Measurements from ENCODE around the gene ACTRT2.

ACTRT2 gene

DNA sequence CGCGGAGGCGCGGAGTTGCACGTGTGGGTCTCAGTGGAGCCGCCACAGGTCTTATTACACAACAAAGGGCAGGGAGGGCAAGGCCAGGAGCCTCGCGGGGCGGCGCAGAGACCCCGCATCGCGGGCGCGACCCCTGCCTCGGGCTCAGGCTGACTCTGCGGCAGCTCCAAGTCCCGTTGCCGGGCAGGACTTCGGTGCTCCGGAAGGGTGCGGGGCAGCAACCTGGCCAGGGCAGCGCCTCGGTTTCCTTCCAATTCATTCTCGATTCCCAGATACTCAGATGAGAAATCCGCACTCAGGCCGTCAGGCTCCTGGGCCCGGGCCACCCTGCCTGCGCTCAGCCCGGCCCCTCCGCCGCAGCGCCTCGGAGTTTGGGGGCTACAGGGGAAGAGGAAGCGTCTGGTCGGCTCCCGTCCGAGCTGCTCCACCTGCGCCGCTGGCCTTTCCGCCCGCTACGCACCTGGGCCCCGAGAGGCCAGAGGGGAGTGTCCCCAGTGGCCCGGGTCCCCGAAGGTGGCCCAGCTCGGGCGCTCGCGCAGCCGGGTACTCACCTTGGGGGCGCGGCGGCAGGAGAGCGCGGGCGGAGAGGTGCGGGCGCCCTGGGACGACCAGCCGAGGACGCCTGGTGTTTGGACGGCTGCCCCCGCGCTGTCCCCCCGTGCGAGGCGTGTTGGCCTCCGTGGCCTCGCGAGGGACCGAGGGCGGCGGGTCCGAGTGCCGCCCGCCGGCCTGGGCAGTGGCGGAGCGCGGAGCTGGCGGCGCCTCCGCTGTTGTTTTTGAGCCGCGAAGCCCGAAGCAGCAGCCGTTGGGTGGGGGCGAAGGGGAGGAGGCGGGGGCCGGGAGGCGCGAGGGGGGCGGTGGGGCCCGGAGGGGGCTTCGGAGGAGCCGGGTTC, 46.6 kb downstream of the ACTRT2 start:
- CTCF ChIA-PET, result interaction anchor here (1.3 to 2.5 kb wide), 2 partner anchors 233 to 355 kb away, joined by 3 to 9 read pairs; no protein-coding TSS in a partner anchor

DNA sequence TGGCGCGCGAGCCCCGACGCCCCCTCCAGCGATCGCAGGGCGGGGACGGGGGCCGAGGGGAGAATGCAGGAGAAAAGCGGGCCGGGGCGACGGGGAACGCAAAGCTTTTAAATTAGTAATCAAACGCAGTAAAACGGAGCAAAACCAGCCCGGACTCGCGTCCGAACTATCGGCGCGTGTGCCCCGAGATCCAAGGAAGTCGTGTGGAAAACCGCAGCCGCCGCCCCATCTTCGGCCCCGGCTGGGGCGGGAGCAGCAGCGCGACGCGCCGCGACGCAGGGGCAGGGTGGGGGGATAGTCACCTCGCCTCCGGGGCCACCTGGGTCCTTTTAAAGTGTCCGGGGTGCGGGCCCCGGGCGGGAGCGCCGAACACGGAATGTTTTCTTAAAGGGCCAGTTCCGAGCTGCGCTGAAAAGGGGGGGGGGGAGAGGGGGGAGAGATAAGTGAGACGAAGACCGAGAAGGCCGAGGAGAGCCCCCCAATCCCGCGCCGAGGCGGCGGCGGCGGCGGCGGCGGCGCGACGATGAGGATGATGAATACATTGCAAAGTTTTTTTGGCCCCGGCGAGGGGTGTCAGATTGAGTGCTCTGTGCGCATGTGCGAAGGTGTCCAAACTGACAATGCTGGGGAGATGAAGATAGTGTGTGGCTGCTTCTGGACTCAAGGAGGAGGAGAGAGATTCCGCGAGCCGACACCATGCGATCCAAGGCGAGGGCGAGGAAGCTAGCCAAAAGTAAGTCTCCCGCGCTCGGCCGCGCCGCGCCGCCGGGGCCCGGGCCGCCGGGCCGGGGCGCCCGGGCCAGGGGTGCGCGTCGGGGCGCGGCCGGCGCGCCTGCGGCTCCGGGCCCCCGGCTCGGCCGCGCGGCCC, 47.5 kb downstream of the ACTRT2 start, which contains the start of gene PRDM16:
Gene PRDM16, plus strand, starts transcription at position 640 of the 868 bp plus-strand sequence. Its CDS starts 57 bp downstream, at position 697.
- POLR2A ChIA-PET, result interaction anchor here (0.8 kb wide), 1 partner anchor 356 kb away, joined by 3 read pairs; no protein-coding TSS in a partner anchor
- H3K27ac ChIP-seq (ENCODE audit: insufficient read depth in 1 of 2, low read depth in 1 of 2, low read length in 2 of 2, poor library complexity in 1 of 2, severe bottlenecking in 2 of 2), result peak within 1 kb of the TSS; percentile 50 to 84
- peaks cover 0 to 56% (median 47%) of the 10 kb centered on the region in 4 experiments for H3K4me1 ChIP-seq (ENCODE audit: control extremely low read depth in 1 of 4, control insufficient read depth in 4 of 4, insufficient read depth in 4 of 4, low read length in 3 of 4)
- WGBS (ENCODE audit: insufficient coverage), result under 1% methylated on average over 77 of the region's 106 CpGs
- DNase-seq, result peak; percentile 77 to 85 (median 84)
- no peaks in the 10 kb centered on the region for H3K36me3 ChIP-seq (ENCODE audit: control insufficient read depth in 4 of 4, insufficient read depth in 4 of 4, low read length in 3 of 4)
- H3K9me3 ChIP-seq (ENCODE audit: control extremely low read depth in 1 of 5, control insufficient read depth in 4 of 5, insufficient read depth in 2 of 5, low read depth in 1 of 5, low read length in 4 of 5), result no peaks in the 10 kb centered on the region
- CTCF ChIA-PET, result no interaction called here
- H3K27me3 ChIP-seq (replicated peaks in 2 of 5; ENCODE audit: control insufficient read depth in 4 of 5, insufficient read depth in 5 of 5, low read length in 4 of 5), result peaks cover 0 to 55% (median 7%) of the 10 kb centered on the region in 5 experiments
- H3K4me3 ChIP-seq (ENCODE audit: control insufficient read depth in 1 of 7, extremely low read depth in 1 of 7, insufficient read depth in 4 of 7, low read depth in 2 of 7, low read length in 6 of 7), result peak within 1 kb of the TSS; percentile 61 to 84 (median 74)

More for the DNA sequence above, 46.6 kb downstream of the ACTRT2 start:
- Histone ChIP-seq H3K36me3 (ENCODE audit: control insufficient read depth in 4 of 4, insufficient read depth in 4 of 4, low read length in 3 of 4) (no peaks in the 10 kb centered on the region), H3K4me1 (ENCODE audit: control extremely low read depth in 1 of 4, control insufficient read depth in 4 of 4, insufficient read depth in 4 of 4, low read length in 3 of 4) (peaks cover 0 to 47% (median 39%) of the 10 kb centered on the region in 4 experiments), H3K4me3 (ENCODE audit: control insufficient read depth in 1 of 7, extremely low read depth in 1 of 7, insufficient read depth in 4 of 7, low read depth in 2 of 7, low read length in 6 of 7) (peak overlapping the region in 6 of 7 experiments; percentile 43 to 80 (median 62)), H3K27ac (ENCODE audit: insufficient read depth in 1 of 2, low read depth in 1 of 2, low read length in 2 of 2, poor library complexity in 1 of 2, severe bottlenecking in 2 of 2) (no peak overlapping the region), H3K27me3 (replicated peaks in 2 of 5; ENCODE audit: control insufficient read depth in 4 of 5, insufficient read depth in 5 of 5, low read length in 4 of 5) (peaks cover 0 to 46% (median 7%) of the 10 kb centered on the region in 5 experiments), H3K9me3 (ENCODE audit: control extremely low read depth in 1 of 5, control insufficient read depth in 4 of 5, insufficient read depth in 2 of 5, low read depth in 1 of 5, low read length in 4 of 5) (no peaks in the 10 kb centered on the region)
- peak in 2 of 3 donors; percentile 30 to 47 for DNase-seq
- POLR2A ChIA-PET, result interaction anchor here (0.8 kb wide), 1 partner anchor 357 kb away, joined by 3 read pairs; no protein-coding TSS in a partner anchor
- 4% methylated on average over 66 of the region's 97 CpGs for WGBS (ENCODE audit: insufficient coverage)

DNA sequence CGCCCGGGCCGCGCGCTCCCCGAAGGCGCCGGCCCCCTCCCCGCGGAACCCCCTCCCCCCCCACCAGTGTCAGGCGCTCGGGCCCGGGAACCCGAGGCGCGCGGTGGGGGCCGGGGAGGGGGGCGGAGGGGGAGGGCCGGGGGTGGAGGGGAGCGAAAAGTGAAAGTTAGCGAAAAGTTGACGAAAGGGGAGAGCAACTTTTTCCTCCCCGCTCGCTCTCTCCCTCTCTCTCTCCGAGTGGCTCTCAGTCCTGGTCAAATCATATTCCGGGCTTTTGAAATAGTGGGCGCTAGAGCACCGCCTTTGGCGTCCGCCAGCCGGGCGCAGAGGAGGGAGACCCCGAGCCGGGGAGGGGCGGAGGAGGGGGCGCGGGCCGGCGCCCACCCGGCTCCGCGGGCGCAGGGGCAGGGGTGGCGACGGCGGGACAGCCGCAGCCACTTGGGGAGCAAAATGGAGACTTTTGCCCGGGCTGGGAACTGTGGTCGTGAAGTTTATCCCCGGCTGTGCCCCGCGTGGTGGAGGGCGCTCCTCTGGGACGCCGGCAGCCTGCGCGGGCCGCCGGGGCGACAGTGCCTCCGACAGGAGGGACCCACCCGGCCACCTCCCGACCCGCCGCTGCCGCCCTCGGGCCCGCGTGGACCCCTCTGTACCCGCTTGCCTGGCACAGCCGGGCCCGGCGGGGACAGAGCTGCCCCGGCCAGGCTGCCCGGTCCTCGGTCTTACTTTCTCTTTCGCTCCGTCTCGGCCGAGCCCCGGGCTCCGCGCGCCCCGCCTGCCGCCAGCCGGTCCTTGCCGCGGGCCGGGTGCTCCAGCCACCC, 48.4 kb downstream of the ACTRT2 start:
- WGBS (ENCODE audit: insufficient coverage), result under 1% methylated on average over 51 of the region's 91 CpGs
- H3K4me3 ChIP-seq (ENCODE audit: control insufficient read depth in 1 of 7, extremely low read depth in 1 of 7, insufficient read depth in 4 of 7, low read depth in 2 of 7, low read length in 6 of 7), result peak overlapping the region; percentile 61 to 84 (median 74)
- ChIA-PET CTCF (interaction anchor here (1.5 to 2.2 kb wide), 2 partner anchors 11 to 12 kb away, joined by 3 to 6 read pairs; no protein-coding TSS in a partner anchor), POLR2A (no interaction called here)
- DNase-seq, result peak; percentile 77 to 79 (median 77)
- no peaks in the 10 kb centered on the region for H3K9me3 ChIP-seq (ENCODE audit: control extremely low read depth in 1 of 5, control insufficient read depth in 4 of 5, insufficient read depth in 2 of 5, low read depth in 1 of 5, low read length in 4 of 5)
- peaks cover 0 to 64% (median 7%) of the 10 kb centered on the region in 5 experiments for H3K27me3 ChIP-seq (replicated peaks in 2 of 5; ENCODE audit: control insufficient read depth in 4 of 5, insufficient read depth in 5 of 5, low read length in 4 of 5)
- H3K27ac ChIP-seq (ENCODE audit: insufficient read depth in 1 of 2, low read depth in 1 of 2, low read length in 2 of 2, poor library complexity in 1 of 2, severe bottlenecking in 2 of 2), result peak overlapping the region; percentile 50 to 84
- H3K4me1 ChIP-seq (ENCODE audit: control extremely low read depth in 1 of 4, control insufficient read depth in 4 of 4, insufficient read depth in 4 of 4, low read length in 3 of 4), result peaks cover 0 to 65% (median 52%) of the 10 kb centered on the region in 4 experiments
- no peaks in the 10 kb centered on the region for H3K36me3 ChIP-seq (ENCODE audit: control insufficient read depth in 4 of 4, insufficient read depth in 4 of 4, low read length in 3 of 4)

DNA sequence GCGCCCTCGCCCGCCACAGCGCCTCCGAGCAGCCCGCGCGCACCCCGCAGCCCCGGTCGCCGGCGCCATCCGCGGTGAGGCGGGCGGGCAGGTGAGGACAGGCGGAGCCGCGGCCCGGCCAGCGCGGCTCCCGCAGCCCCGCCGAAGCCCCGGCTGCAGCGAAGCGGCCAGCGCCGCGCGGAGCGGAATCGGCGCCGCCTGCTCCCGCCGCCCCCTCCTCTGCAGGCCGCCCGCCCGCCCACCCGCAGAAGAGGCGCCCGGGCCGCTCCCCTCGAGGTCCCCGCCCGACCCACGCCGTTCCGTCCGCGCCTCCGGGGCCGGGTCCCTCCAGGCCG, 49.0 kb downstream of the ACTRT2 start:
- ChIA-PET CTCF (interaction anchor here (1.2 to 2.2 kb wide), 3 partner anchors 10 to 60 kb away, joined by 3 to 6 read pairs (median 3); no protein-coding TSS in a partner anchor), POLR2A (no interaction called here)
- no peak for DNase-seq
- Histone ChIP-seq H3K27ac (ENCODE audit: insufficient read depth in 1 of 2, low read depth in 1 of 2, low read length in 2 of 2, poor library complexity in 1 of 2, severe bottlenecking in 2 of 2) (peak overlapping the region in 1 of 2 experiments; percentile 84), H3K27me3 (replicated peaks in 2 of 5; ENCODE audit: control insufficient read depth in 4 of 5, insufficient read depth in 5 of 5, low read length in 4 of 5) (peaks cover 0 to 66% (median 7%) of the 10 kb centered on the region in 5 experiments), H3K9me3 (ENCODE audit: control extremely low read depth in 1 of 5, control insufficient read depth in 4 of 5, insufficient read depth in 2 of 5, low read depth in 1 of 5, low read length in 4 of 5) (no peaks in the 10 kb centered on the region), H3K36me3 (ENCODE audit: control insufficient read depth in 4 of 4, insufficient read depth in 4 of 4, low read length in 3 of 4) (no peaks in the 10 kb centered on the region), H3K4me1 (ENCODE audit: control extremely low read depth in 1 of 4, control insufficient read depth in 4 of 4, insufficient read depth in 4 of 4, low read length in 3 of 4) (peaks cover 0 to 70% (median 52%) of the 10 kb centered on the region in 4 experiments), H3K4me3 (ENCODE audit: control insufficient read depth in 1 of 7, extremely low read depth in 1 of 7, insufficient read depth in 4 of 7, low read depth in 2 of 7, low read length in 6 of 7) (peak overlapping the region; percentile 61 to 84 (median 74))
- under 1% methylated on average over 42 of the region's 57 CpGs for WGBS (ENCODE audit: insufficient coverage)

DNA sequence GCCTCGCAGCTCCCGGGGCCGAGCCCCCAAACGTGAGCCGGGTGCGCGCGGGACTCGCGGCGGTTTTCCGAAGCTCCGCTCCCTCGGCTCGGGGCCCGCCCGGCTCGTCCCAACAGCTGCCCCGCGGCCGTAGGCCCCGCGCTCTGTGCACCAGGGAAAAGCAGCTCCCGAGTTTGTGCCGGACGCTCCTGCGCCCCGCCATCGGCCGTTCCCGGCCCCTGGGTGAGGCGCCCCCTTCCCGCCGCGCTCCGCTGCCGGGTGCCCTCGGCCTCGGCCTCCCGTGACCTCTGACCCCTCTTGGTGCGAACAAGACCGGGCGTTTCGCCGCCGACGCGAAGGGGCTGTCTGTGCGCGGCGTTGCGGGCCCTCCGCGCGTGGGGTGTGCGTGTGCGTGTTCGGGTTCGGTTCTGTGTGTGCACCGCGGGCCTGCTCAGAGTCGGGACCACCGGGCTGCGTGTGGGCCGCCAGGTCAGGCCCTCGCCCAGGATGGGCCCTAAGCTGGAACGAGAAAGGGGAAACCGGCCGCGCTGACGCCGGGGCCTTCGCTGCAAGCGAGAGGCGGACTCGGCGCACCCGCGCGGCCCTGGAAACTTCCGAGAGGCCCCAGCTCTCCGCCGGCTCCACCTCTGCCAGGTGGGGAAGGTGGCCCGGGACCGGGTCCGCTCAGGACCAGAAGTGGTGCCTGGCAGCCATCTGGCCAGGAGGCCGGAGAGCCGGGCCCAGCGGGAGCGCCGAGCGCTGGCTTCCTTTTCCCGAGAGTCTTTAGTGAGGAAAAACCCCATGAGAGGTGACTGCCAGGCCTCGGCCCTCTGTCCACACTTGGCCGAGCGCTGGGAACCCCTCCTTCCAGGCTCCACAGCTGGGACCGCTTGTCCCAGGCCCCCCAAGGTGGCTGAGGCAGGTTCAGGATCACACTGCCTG, 49.6 kb downstream of the ACTRT2 start:
- peak in 2 of 3 donors; percentile 51 to 60 for DNase-seq
- Histone ChIP-seq H3K36me3 (ENCODE audit: control insufficient read depth in 4 of 4, insufficient read depth in 4 of 4, low read length in 3 of 4) (no peaks in the 10 kb centered on the region), H3K4me1 (ENCODE audit: control extremely low read depth in 1 of 4, control insufficient read depth in 4 of 4, insufficient read depth in 4 of 4, low read length in 3 of 4) (peaks cover 0 to 74% (median 52%) of the 10 kb centered on the region in 4 experiments), H3K4me3 (ENCODE audit: control insufficient read depth in 1 of 7, extremely low read depth in 1 of 7, insufficient read depth in 4 of 7, low read depth in 2 of 7, low read length in 6 of 7) (peak overlapping the region; percentile 36 to 84 (median 70)), H3K27ac (ENCODE audit: insufficient read depth in 1 of 2, low read depth in 1 of 2, low read length in 2 of 2, poor library complexity in 1 of 2, severe bottlenecking in 2 of 2) (peak overlapping the region in 1 of 2 experiments; percentile 64), H3K27me3 (replicated peaks in 2 of 5; ENCODE audit: control insufficient read depth in 4 of 5, insufficient read depth in 5 of 5, low read length in 4 of 5) (peaks cover 0 to 66% (median 7%) of the 10 kb centered on the region in 5 experiments), H3K9me3 (ENCODE audit: control extremely low read depth in 1 of 5, control insufficient read depth in 4 of 5, insufficient read depth in 2 of 5, low read depth in 1 of 5, low read length in 4 of 5) (no peaks in the 10 kb centered on the region)
- ChIA-PET CTCF (interaction anchor here (1.2 to 2.2 kb wide), 4 partner anchors 10 to 213 kb away, joined by 3 to 6 read pairs (median 3); no protein-coding TSS in a partner anchor), POLR2A (interaction anchor here (1.1 kb wide), 1 partner anchor 64 kb away, joined by 3 read pairs; no protein-coding TSS in a partner anchor)
- WGBS (ENCODE audit: insufficient coverage), result 3% methylated on average over 95 of the region's 97 CpGs

Measured in common myeloid progenitor, CD34-positive (primary cell).